ENCODE measurements around the gene NUMA1. TPM values are rescaled to one million over a fixed set of nuclear protein-coding genes. Genes with fewer than 3 reads are reported as not detected.

The NUMA1 gene
- total and polyA plus RNA-seq, 2 of the 8 experiments (the other 6 are each of a cell fraction or from before 2014, with no cell fraction given), result 101 to 107 TPM

DNA sequence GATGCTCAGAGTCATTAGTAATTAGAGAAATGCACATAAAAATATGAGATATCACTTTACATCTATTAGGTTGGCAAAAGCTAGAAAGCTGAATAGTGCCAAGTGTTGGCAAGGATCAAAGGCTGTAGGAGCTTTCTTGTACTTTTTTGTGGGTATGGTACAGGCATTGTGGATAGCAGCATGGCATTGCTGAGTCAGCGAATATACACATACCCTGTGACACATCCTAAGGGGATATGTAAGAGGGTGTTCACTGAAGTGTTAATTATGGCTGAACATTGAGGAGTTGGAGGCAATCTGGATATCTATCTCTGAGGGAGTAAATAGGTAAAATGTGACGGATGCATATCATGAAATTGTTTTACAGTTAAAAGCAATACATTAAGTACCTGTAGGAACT, 108.7 kb downstream of the NUMA1 start:
- Histone ChIP-seq H4K91ac (replicated peaks; ENCODE audit: insufficient read length, low read length) (no peak overlapping the region), H3K27me3 (replicated peaks in 1 of 4; ENCODE audit: control insufficient read depth in 3 of 4, extremely low read depth in 1 of 4, insufficient read depth in 3 of 4, low read length in 3 of 4) (no peaks in the 10 kb centered on the region), H4K20me1 (replicated peaks in 1 of 2; ENCODE audit: control insufficient read depth in 1 of 2, insufficient read depth in 2 of 2, low read length in 2 of 2) (peaks cover 0 to 2% of the 10 kb centered on the region in 2 experiments), H2BK12ac (ENCODE audit: low read depth, low read length) (no peak overlapping the region), H2BK120ac (replicated peaks; ENCODE audit: low read depth, low read length) (no peak overlapping the region), H3K36me3 (ENCODE audit: control insufficient read depth in 2 of 4, insufficient read depth in 4 of 4, low read length in 3 of 4) (peaks cover 0 to 6% (median under 1%) of the 10 kb centered on the region in 4 experiments; a peak in 1 of 8 replicates), H4K8ac (ENCODE audit: extremely low read depth, insufficient read depth, low read length) (no peak overlapping the region), H2AK5ac (ENCODE audit: low read depth, low read length) (no peak overlapping the region), H3K23me2 (ENCODE audit: low read depth, low read length) (no peaks in the 10 kb centered on the region), H3K4me2 (ENCODE audit: insufficient read depth in 1 of 2, low read depth in 2 of 2, low read length in 2 of 2) (no peak overlapping the region), H2BK5ac (ENCODE audit: low read depth, low read length) (no peak overlapping the region), H3K23ac (ENCODE audit: insufficient read length) (no peak overlapping the region), H3K14ac (ENCODE audit: insufficient read length) (no peak overlapping the region), H3K4me3 (ENCODE audit: extremely low read depth in 1 of 4, insufficient read depth in 2 of 4, low read depth in 3 of 4, low read length in 4 of 4) (no peak overlapping the region), H3K4ac (replicated peaks; ENCODE audit: insufficient read length, low read depth, low read length) (no peak overlapping the region), H3K79me2 (ENCODE audit: control insufficient read depth in 1 of 2, insufficient read depth in 2 of 2, low read length in 2 of 2) (no peaks in the 10 kb centered on the region), H3K27ac (ENCODE audit: low read depth, low read length) (no peak overlapping the region), H3K18ac (ENCODE audit: extremely low read depth, low read length) (no peak overlapping the region), H3K79me1 (ENCODE audit: low read depth, low read length) (no peaks in the 10 kb centered on the region), H2AFZ (ENCODE audit: low read length) (no peak overlapping the region), H3K56ac (replicated peaks; ENCODE audit: insufficient read length, low read depth, low read length) (no peak overlapping the region), H4K5ac (ENCODE audit: insufficient read length, low read depth, low read length) (no peak overlapping the region), H2BK20ac (ENCODE audit: low read length) (no peak overlapping the region), H3K9me3 (ENCODE audit: insufficient read depth in 2 of 2, low read depth in 1 of 2, low read length in 1 of 2) (no peaks in the 10 kb centered on the region), H2BK15ac (ENCODE audit: low read length) (no peak overlapping the region), H3K4me1 (replicated peaks in 1 of 4; ENCODE audit: control insufficient read depth in 3 of 4, insufficient read depth in 4 of 4, low read length in 3 of 4) (no peaks in the 10 kb centered on the region), H3K9ac (replicated peaks in 1 of 4; ENCODE audit: extremely low read depth in 1 of 4, low read depth in 3 of 4, low read length in 3 of 4) (no peak overlapping the region)
- FAIRE-seq (no peak), DNase-seq (ENCODE audit: low read depth in 1 of 2, low spot score in 2 of 2) (no peak)
- peak; percentile 98 for TF ChIP-seq MAFK (IDR thresholded peaks at IDR 0.05; ENCODE audit: low read depth, low read length)
- TF ChIP-seq RBBP5 (IDR thresholded peaks at IDR 0.05; ENCODE audit: borderline replicate concordance, low read depth, low read length), result no peak
- WGBS, 2 experiments (ENCODE audit: extremely low coverage in 1 of 2, insufficient coverage in 1 of 2, insufficient read length in 1 of 2, insufficient replicate concordance in 2 of 2, low coverage in 1 of 2, low lambda C conversion rate in 2 of 2, missing lambda C conversion rate in 1 of 2), result 92% methylated on average over 2 of the region's 2 CpGs; no CpG with 5 or more reads in 1 of the 2 experiments
- POLR2A ChIA-PET (ENCODE audit: partially characterized antibody), result no interaction called here
- CTCF ChIA-PET (ENCODE audit: partially characterized antibody), result interaction anchor here (1.1 kb wide), 1 partner anchor 500 kb away, joined by 3 read pairs; no protein-coding TSS in a partner anchor
